ENCODE results near the gene EPHA2.

Gene EPHA2

DNA sequence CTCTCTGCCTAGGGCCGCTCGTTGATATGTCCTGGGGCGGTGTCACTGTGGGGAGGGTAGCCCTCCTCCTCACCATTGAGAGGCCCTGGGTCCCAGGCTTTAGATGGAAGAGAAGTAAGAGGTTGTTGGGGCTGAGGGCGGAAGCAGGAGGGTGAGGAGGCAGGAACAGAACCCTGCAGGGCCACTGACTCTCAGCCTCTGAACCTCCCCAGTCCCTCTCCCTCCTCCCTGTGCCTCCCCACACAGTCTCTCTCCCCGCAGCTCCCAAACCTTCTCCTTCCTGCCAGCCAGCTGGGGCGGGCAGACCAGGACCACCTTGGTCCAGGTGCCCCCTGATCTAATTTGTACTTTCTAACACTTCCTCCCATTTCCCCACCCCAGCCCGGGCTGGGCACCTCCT lies 68.1 kb downstream of the EPHA2 start:
- Mint-ChIP-seq H3K36me3 (ENCODE audit: low read depth) (no peaks in the 10 kb centered on the region), H3K4me1 (ENCODE audit: low read depth) (no peaks in the 10 kb centered on the region), H3K9me3 (no peaks in the 10 kb centered on the region), H3K27me3 (ENCODE audit: low read depth) (peaks cover 2% of the 10 kb centered on the region), H3K4me3 (no peak overlapping the region), H3K27ac (no peak overlapping the region)

DNA sequence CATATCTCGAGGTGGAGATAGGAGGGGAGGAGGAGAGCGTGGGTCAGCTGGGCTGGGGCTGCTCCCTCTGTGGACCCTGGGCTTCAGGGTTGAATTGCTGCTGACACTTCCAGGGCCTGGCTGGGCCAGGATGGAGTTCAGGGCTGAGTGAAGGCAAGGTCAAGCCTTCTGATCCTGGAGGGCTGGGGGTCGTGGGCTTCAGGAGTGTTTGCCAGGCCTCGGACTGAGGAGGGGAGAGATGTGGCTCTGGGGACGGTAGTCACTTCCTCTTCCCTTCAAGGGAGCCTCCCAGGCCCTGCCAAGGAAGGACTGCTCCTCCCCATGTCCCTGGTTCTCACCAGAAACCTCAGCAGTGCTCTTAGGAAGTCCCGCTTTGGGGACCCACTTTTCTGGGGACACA lies 70.3 kb downstream of the EPHA2 start:
- Mint-ChIP-seq H3K4me3 (no peak overlapping the region), H3K9me3 (no peaks in the 10 kb centered on the region), H3K36me3 (ENCODE audit: low read depth) (no peaks in the 10 kb centered on the region), H3K27me3 (ENCODE audit: low read depth) (peaks cover 2% of the 10 kb centered on the region), H3K4me1 (ENCODE audit: low read depth) (no peaks in the 10 kb centered on the region), H3K27ac (no peak overlapping the region)

DNA sequence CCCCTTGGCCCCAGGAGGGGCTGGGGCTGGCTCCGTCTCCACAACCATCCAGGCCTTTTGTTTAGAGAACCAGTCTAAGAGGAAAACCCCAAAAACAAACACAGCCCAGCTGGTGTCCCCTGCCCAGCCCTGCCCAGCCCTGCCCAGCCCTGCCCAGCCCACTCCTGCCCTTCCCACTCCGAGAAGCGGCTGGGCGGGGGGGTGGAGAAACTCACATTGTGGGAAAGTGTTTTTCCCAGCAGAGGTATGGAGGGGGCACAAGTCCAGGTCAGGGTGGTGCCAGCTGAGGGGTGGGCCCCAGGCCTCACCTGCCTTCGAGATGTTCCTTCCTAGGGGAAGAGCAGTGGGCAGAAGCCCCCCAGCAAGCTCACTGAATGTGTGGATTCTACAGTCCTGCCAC lies 72.4 kb downstream of the EPHA2 start:
- Mint-ChIP-seq H3K27me3 (ENCODE audit: low read depth) (peaks cover 2% of the 10 kb centered on the region), H3K4me3 (no peak overlapping the region)

DNA sequence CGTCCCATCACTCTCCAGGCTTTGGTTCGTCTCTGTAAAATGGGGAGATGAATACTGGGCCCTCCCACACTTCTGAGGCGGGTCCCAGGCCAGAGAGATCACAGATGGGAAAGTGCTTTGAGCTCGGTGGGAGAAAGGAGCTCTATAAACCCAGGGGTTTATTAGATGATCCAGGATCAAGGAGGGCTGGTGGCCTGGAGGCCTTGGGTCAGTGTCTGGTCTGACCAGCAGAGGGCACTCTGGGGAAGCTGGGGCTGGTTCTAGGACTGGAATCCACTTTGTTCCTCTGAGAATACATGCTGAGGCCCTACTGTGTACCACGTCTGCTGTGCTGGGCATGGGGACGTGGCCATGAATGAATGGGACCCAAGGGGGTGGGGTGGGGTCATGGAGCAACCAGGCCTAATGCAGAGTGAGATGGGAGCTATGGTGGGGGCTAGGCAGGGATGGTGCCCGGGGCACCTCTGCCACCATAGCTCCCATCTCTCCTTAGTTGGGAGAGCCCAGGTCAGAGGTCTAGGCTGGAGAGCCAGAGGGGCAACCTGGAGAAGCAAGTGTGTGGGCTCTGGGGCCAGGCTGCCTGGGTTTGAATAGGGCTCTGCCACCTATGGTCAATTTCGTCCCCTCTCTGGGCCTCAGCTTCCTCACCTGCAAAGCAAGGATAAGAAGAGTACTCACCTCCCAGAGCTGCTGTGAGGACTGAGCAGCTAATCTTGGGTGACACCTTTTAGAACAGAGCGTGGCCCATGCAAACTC lies 73.4 kb downstream of the EPHA2 start:
- H3K27ac Mint-ChIP-seq = no peak overlapping the region
- peaks cover 2% of the 10 kb centered on the region for H3K27me3 Mint-ChIP-seq (ENCODE audit: low read depth)
- H3K4me1 Mint-ChIP-seq (ENCODE audit: low read depth) = peaks cover 6% of the 10 kb centered on the region

More for the DNA sequence above, 72.4 kb downstream of the EPHA2 start:
- Mint-ChIP-seq H3K9me3 (no peaks in the 10 kb centered on the region), H3K36me3 (ENCODE audit: low read depth) (no peaks in the 10 kb centered on the region), H3K27ac (no peak overlapping the region), H3K4me1 (ENCODE audit: low read depth) (peaks cover 4% of the 10 kb centered on the region)

DNA sequence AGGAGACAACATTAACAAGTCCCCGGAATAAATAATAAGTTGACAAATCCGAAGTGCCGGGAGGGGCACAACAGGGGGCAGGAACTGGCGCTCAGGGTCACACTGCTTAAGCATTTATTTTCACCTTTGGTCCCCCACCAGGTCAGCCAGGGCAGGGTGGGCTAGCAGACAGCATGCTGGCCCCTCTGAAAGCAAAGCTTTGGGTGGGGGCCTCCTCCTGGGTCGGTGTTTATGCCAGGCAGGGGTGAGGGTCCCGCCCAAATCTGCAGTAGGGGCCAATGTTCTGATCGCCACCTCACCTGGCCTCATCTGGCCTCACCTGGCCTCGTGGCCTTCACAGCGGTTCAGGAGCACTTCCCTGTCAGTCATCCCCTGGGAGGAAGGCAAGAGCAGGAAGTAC lies 74.2 kb downstream of the EPHA2 start:
- Mint-ChIP-seq H3K9me3 (no peaks in the 10 kb centered on the region), H3K36me3 (ENCODE audit: low read depth) (no peaks in the 10 kb centered on the region), H3K27ac (no peak overlapping the region), H3K4me1 (ENCODE audit: low read depth) (peaks cover 6% of the 10 kb centered on the region), H3K27me3 (ENCODE audit: low read depth) (peaks cover 2% of the 10 kb centered on the region), H3K4me3 (no peak overlapping the region)

More for the DNA sequence above, 73.4 kb downstream of the EPHA2 start:
- no peak overlapping the region for H3K4me3 Mint-ChIP-seq
- no peaks in the 10 kb centered on the region for H3K36me3 Mint-ChIP-seq (ENCODE audit: low read depth)
- H3K9me3 Mint-ChIP-seq = no peaks in the 10 kb centered on the region

DNA sequence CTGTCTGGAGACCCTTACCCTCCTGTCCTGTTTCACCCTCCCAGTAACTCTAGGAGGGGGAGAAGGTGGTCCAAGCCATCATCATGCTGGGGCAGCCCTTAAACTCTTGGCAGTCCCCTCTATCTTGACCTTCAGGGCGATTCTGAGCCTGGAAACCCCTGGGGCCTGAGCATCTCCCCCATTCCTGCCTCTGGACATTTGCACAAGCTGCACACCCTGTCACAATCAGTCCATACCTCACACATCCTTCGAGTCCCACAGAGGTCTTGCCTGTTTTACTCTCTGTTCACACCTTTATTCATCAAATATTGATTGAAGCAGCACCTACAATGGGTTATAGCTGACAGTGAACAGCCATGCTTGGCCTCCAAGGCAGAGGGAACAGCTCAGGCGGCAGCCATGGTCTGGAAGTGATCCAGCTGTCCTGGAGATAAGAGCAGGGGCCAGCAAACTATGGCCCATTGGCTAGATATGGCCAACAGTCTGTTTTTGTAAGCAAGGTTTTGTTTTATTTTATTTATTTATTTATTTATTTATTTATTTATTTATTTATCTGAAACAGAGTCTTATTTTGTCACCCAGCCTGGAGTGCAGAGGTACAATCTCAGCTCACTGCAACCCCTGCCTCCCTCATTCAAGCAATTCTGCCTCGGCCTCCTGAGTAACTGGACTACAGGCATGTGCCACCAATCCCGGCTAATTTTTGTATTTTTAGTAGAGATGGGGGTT lies 75.3 kb downstream of the EPHA2 start:
- H3K36me3 Mint-ChIP-seq (ENCODE audit: low read depth) = no peaks in the 10 kb centered on the region
- H3K27ac Mint-ChIP-seq = no peak overlapping the region
- no peaks in the 10 kb centered on the region for H3K9me3 Mint-ChIP-seq
- H3K27me3 Mint-ChIP-seq (ENCODE audit: low read depth) = peaks cover 2% of the 10 kb centered on the region
- H3K4me1 Mint-ChIP-seq (ENCODE audit: low read depth) = peaks cover 6% of the 10 kb centered on the region
- no peak overlapping the region for H3K4me3 Mint-ChIP-seq

GRCh38 chr1:16078925-16079656 lies 76.8 kb downstream of the EPHA2 start:
- Mint-ChIP-seq H3K27me3 (ENCODE audit: low read depth) (peaks cover 6% of the 10 kb centered on the region), H3K4me3 (peak overlapping the region; percentile 73), H3K36me3 (ENCODE audit: low read depth) (no peaks in the 10 kb centered on the region), H3K27ac (peak overlapping the region; percentile 90), H3K9me3 (no peaks in the 10 kb centered on the region), H3K4me1 (ENCODE audit: low read depth) (peaks cover 6% of the 10 kb centered on the region)

DNA sequence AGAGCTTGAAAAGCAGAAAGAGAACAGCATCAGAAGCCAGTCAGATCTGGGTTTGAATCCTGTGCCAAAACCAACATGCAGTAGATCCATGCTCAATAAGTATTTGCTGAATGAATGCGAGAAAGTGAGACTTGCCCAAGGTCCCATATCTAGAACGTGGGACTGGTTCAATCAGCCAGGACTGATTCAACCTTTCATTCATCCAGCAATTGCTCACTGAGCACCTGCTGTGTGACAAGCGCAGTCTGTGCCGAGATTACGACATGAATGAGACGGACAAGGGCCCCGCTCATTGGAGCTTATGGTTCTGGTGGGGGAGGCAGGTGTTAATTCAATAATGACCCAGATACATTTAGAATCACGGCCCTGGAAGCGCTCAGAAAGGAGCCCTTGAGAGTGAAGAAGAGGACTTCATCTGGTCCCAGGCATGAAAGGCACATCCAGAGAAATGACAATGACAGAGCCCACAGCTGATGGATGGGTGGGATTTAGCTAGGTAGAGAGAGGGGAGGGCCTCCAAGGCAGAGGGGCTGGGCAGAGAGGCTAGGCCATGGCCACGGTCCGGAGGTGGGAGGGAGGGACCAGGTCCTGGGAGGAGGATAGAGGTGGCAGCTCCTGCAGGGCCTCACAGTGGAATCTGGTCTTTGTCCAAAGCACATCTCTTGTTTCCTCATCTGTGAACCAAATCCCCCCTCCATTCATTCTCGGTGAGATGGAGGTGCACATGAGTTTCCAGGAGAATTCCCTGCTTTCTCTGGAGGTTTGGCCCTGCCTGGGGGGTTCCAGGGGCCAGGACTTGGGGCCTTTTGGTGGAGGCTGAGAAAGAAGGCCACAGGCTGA lies 78.2 kb downstream of the EPHA2 start:
- H3K27ac Mint-ChIP-seq = peak overlapping the region; percentile 71
- H3K4me3 Mint-ChIP-seq = no peak overlapping the region
- H3K27me3 Mint-ChIP-seq (ENCODE audit: low read depth) = peaks cover 13% of the 10 kb centered on the region
- no peaks in the 10 kb centered on the region for H3K9me3 Mint-ChIP-seq
- no peaks in the 10 kb centered on the region for H3K36me3 Mint-ChIP-seq (ENCODE audit: low read depth)
- H3K4me1 Mint-ChIP-seq (ENCODE audit: low read depth) = peaks cover 9% of the 10 kb centered on the region

- Mint-ChIP-seq H3K9me3 (no peaks in the 10 kb centered on the region), H3K27me3 (ENCODE audit: low read depth) (peaks cover 21% of the 10 kb centered on the region), H3K4me1 (ENCODE audit: low read depth) (peaks cover 11% of the 10 kb centered on the region), H3K4me3 (no peak overlapping the region), H3K27ac (no peak overlapping the region), H3K36me3 (ENCODE audit: low read depth) (no peaks in the 10 kb centered on the region)
These were observed 79.0 kb downstream of the EPHA2 start for GRCh38 chr1:16076865-16077238.

GRCh38 chr1:16076031-16076864 lies 79.6 kb downstream of the EPHA2 start:
- Mint-ChIP-seq H3K4me1 (ENCODE audit: low read depth) (peaks cover 11% of the 10 kb centered on the region), H3K27ac (no peak overlapping the region), H3K27me3 (ENCODE audit: low read depth) (peaks cover 25% of the 10 kb centered on the region)

DNA sequence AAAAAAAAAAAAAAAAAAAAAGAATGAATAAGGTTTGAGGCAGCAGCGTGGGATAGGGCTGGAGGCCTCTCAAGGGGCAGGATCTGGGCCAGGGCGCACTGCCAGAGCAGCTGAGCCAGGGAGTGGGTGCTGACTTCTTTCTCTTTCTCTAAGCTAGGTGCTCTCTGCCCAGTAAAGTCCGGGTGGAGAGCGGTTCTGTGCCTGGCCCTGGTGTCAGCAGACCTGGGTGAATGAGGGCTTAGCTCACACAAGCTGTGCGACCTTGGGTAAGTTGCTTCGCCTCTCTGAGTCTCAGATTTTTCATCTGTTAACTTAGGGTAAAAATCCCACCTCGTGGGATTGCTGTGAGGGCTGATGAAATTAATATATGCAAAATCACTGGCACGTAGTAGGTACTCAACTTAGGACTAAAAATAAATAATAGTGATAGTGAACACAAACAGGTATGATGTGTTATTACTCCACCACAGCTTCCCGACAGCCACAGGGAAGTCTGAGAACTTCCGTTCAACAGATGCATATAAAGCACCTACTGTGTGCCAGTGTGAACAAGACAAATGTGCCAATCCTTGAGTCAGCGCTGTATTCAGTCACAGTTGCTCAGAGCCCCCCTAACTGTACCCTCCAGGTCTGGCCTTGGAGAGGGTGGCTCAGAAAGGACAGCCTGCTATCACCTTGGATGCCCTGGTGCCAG lies 80.4 kb downstream of the EPHA2 start:
- H3K27me3 Mint-ChIP-seq (ENCODE audit: low read depth) = peaks cover 26% of the 10 kb centered on the region
- H3K4me1 Mint-ChIP-seq (ENCODE audit: low read depth) = peaks cover 11% of the 10 kb centered on the region
- H3K36me3 Mint-ChIP-seq (ENCODE audit: low read depth) = no peaks in the 10 kb centered on the region
- H3K27ac Mint-ChIP-seq = no peak overlapping the region
- H3K4me3 Mint-ChIP-seq = no peak overlapping the region
- H3K9me3 Mint-ChIP-seq = no peaks in the 10 kb centered on the region

More at GRCh38 chr1:16076031-16076864, 79.6 kb downstream of the EPHA2 start:
- H3K36me3 Mint-ChIP-seq (ENCODE audit: low read depth) = no peaks in the 10 kb centered on the region
- H3K9me3 Mint-ChIP-seq = no peaks in the 10 kb centered on the region
- H3K4me3 Mint-ChIP-seq = no peak overlapping the region
